ENCODE results near the gene SELENOV.

SELENOV gene

GRCh38 chr19:39489756-39490155 lies 25.2 kb upstream of the SELENOV start:
- TF ChIP-seq KLF1 (tag by site-specific recombination; IDR thresholded peaks at IDR 0.05), result 0 out of 2 replicates have a peak, but pooled peaks have one; percentile 32
- no peak for TF ChIP-seq ZFP41 (tag by site-specific recombination; IDR thresholded peaks at IDR 0.05; ENCODE audit: borderline replicate concordance)
- ChIA-PET POLR2A (interaction anchor here (0.8 to 1.9 kb wide), 4 partner anchors 9 to 54 kb away, joined by 3 to 10 read pairs (median 5); partner anchors contain the start of genes RPS16 and TIMM50), CTCF (interaction anchor here (0.7 to 4.1 kb wide), 4 partner anchors 10 to 92 kb away, joined by 3 to 21 read pairs (median 4); no protein-coding TSS in a partner anchor)
- Histone ChIP-seq H3K4me3 (ENCODE audit: low read depth, low read length) (no peak overlapping the region), H3K27ac (ENCODE audit: extremely low read depth, low read depth, low read length) (no peak overlapping the region), H3K9me3 (ENCODE audit: control insufficient read depth, insufficient read depth, low read depth, low read length) (no peaks in the 10 kb centered on the region), H3K4me1 (ENCODE audit: control insufficient read depth, insufficient read depth, low read length) (no peaks in the 10 kb centered on the region), H3K36me3 (ENCODE audit: control insufficient read depth in 2 of 2, insufficient read depth in 1 of 2, low read length in 2 of 2) (peaks cover 66 to 82% of the 10 kb centered on the region in 2 experiments)

DNA sequence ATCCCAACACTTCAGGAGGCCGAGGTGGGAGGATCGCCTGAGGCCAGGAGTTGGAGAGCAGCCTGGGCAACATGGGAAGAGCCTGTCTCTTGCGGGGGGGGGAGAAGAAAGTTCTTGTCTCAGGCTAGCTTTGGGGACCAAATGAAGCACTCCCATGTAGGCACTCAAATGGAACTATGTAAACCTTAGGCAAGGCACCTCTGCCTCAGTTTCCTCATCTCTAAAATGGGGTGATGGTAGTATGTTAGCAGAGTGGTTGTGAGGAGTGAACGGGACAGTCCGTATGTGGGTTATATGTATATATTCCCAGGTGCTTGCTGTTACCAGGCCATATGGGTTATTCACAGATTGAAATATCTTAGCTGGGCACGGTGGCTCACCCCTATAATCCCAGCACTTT lies 22.7 kb upstream of the SELENOV start:
- ChIA-PET CTCF (interaction anchor here (0.9 to 4.1 kb wide), 5 partner anchors 9 to 52 kb away, joined by 3 to 21 read pairs (median 9); no protein-coding TSS in a partner anchor), POLR2A (interaction anchor here (0.9 to 2.0 kb wide), 3 partner anchors 21 to 57 kb away, joined by 4 to 10 read pairs (median 5); partner anchors contain the start of genes EID2B and RPS16)
- Histone ChIP-seq H3K9me3 (ENCODE audit: control insufficient read depth, insufficient read depth, low read depth, low read length) (no peaks in the 10 kb centered on the region), H3K4me3 (ENCODE audit: low read depth, low read length) (no peak overlapping the region), H3K4me1 (ENCODE audit: control insufficient read depth, insufficient read depth, low read length) (no peaks in the 10 kb centered on the region; the same call in 1 of the 2 replicates), H3K36me3 (ENCODE audit: control insufficient read depth in 2 of 2, insufficient read depth in 1 of 2, low read length in 2 of 2) (peaks cover 42 to 57% of the 10 kb centered on the region in 2 experiments), H3K27ac (ENCODE audit: extremely low read depth, low read depth, low read length) (peak overlapping the region; percentile 16; the same call in 1 of the 2 replicates)
- TF ChIP-seq ZEB2 (tag by site-specific recombination; IDR thresholded peaks at IDR 0.05), result no peak
- TF ChIP-seq ZNF341 (tag by site-specific recombination; IDR thresholded peaks at IDR 0.05; ENCODE audit: low read depth), result peak; percentile 35; the same call in 1 of the 2 replicates

- Histone ChIP-seq H3K36me3 (ENCODE audit: control insufficient read depth in 2 of 2, insufficient read depth in 1 of 2, low read length in 2 of 2) (peaks cover 40 to 51% of the 10 kb centered on the region in 2 experiments), H3K9me3 (ENCODE audit: control insufficient read depth, insufficient read depth, low read depth, low read length) (no peaks in the 10 kb centered on the region), H3K4me3 (ENCODE audit: low read depth, low read length) (no peak overlapping the region), H3K4me1 (ENCODE audit: control insufficient read depth, insufficient read depth, low read length) (peaks cover 4% of the 10 kb centered on the region), H3K27ac (ENCODE audit: extremely low read depth, low read depth, low read length) (no peak overlapping the region)
- ChIA-PET CTCF (interaction anchor here (0.8 to 4.1 kb wide), 5 partner anchors 10 to 52 kb away, joined by 3 to 21 read pairs (median 9); no protein-coding TSS in a partner anchor), POLR2A (interaction anchor here (0.9 to 2.0 kb wide), 3 partner anchors 20 to 57 kb away, joined by 4 to 10 read pairs (median 5); partner anchors contain the start of genes EID2B and RPS16)
- TF ChIP-seq, protein P1, sequence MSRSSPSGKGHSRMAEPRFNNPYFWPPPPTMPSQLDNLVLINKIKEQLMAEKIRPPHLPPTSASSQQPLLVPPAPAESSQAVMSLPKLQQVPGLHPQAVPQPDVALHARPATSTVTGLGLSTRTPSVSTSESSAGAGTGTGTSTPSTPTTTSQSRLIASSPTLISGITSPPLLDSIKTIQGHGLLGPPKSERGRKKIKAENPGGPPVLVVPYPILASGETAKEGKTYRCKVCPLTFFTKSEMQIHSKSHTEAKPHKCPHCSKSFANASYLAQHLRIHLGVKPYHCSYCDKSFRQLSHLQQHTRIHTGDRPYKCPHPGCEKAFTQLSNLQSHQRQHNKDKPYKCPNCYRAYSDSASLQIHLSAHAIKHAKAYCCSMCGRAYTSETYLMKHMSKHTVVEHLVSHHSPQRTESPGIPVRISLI (tag by site-specific recombination; IDR thresholded peaks at IDR 0.05), result peak; percentile 95
- TF ChIP-seq TSHZ1 (tag by site-specific recombination; IDR thresholded peaks at IDR 0.05; ENCODE audit: borderline replicate concordance) (no peak), ZNF624 (tag by site-specific recombination; IDR thresholded peaks at IDR 0.05) (no peak)
Measured at GRCh38 chr19:39492788-39493187, 22.2 kb upstream of the SELENOV start.

- CTCF ChIA-PET, result interaction anchor here (0.6 to 4.2 kb wide), 7 partner anchors 9 to 179 kb away, joined by 3 to 20 read pairs (median 6); no protein-coding TSS in a partner anchor
- peaks cover 16% of the 10 kb centered on the region for H3K4me1 ChIP-seq (ENCODE audit: control insufficient read depth, insufficient read depth, low read length)
- H3K4me3 ChIP-seq (ENCODE audit: low read depth, low read length), result no peak overlapping the region
- no peaks in the 10 kb centered on the region for H3K9me3 ChIP-seq (ENCODE audit: control insufficient read depth, insufficient read depth, low read depth, low read length)
- peak overlapping the region; percentile 56 for H3K27ac ChIP-seq (ENCODE audit: extremely low read depth, low read depth, low read length)
- POLR2A ChIA-PET, result interaction anchor here (0.6 kb wide), 1 partner anchor 98 kb away, joined by 3 read pairs; no protein-coding TSS in a partner anchor
- peaks cover 21 to 33% of the 10 kb centered on the region in 2 experiments for H3K36me3 ChIP-seq (ENCODE audit: control insufficient read depth in 2 of 2, insufficient read depth in 1 of 2, low read length in 2 of 2)
- TF ChIP-seq ZNF548 (tag by site-specific recombination; IDR thresholded peaks at IDR 0.05), result no peak
- TF ChIP-seq ZNF138 (tag by site-specific recombination; IDR thresholded peaks at IDR 0.05; ENCODE audit: borderline replicate concordance), result no peak
- no peak for TF ChIP-seq KLF8 (tag by site-specific recombination; IDR thresholded peaks at IDR 0.05)
- no peak for TF ChIP-seq GFI1B (tag by site-specific recombination; IDR thresholded peaks at IDR 0.05)
- TF ChIP-seq ZEB2 (tag by site-specific recombination; IDR thresholded peaks at IDR 0.05), result 0 out of 2 replicates have a peak, but pooled peaks have one; percentile 22
- TF ChIP-seq, protein P2, sequence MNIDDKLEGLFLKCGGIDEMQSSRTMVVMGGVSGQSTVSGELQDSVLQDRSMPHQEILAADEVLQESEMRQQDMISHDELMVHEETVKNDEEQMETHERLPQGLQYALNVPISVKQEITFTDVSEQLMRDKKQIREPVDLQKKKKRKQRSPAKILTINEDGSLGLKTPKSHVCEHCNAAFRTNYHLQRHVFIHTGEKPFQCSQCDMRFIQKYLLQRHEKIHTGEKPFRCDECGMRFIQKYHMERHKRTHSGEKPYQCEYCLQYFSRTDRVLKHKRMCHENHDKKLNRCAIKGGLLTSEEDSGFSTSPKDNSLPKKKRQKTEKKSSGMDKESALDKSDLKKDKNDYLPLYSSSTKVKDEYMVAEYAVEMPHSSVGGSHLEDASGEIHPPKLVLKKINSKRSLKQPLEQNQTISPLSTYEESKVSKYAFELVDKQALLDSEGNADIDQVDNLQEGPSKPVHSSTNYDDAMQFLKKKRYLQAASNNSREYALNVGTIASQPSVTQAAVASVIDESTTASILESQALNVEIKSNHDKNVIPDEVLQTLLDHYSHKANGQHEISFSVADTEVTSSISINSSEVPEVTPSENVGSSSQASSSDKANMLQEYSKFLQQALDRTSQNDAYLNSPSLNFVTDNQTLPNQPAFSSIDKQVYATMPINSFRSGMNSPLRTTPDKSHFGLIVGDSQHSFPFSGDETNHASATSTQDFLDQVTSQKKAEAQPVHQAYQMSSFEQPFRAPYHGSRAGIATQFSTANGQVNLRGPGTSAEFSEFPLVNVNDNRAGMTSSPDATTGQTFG (tag by site-specific recombination; IDR thresholded peaks at IDR 0.05; ENCODE audit: borderline replicate concordance), result no peak
- TF ChIP-seq ZNF514 (tag by site-specific recombination; IDR thresholded peaks at IDR 0.05), result no peak
- no peak for TF ChIP-seq CTCF (tag by site-specific recombination; IDR thresholded peaks at IDR 0.05)
- TF ChIP-seq ZFHX2 (tag by site-specific recombination; conservative IDR thresholded peaks at IDR 0.05), result no peak
- peak; percentile 37; the same call in 1 of the 2 replicates for TF ChIP-seq IKZF3 (tag by site-specific recombination; IDR thresholded peaks at IDR 0.05)
Measured at GRCh38 chr19:39494661-39495060, 20.3 kb upstream of the SELENOV start.
